ENCODE results near the gene METAP1D.

The METAP1D gene

GRCh38 chr2:172088245-172089004 lies 88.7 kb downstream of the METAP1D start:
- Histone ChIP-seq H3K4me3 (ENCODE audit: insufficient read depth, low read length, poor library complexity, severe bottlenecking) (no peak overlapping the region), H2AFZ (ENCODE audit: low read depth, low read length, severe bottlenecking) (no peak overlapping the region), H3K27ac (ENCODE audit: low read depth, low read length) (no peak overlapping the region), H3K27me3 (ENCODE audit: low read length) (no peaks in the 10 kb centered on the region), H3K79me2 (ENCODE audit: insufficient read depth, low read length) (no peaks in the 10 kb centered on the region), H3K4me2 (ENCODE audit: low read depth, low read length, poor library complexity, severe bottlenecking) (no peak overlapping the region), H3K9ac (ENCODE audit: low read length) (no peak overlapping the region), H3F3A (ENCODE audit: insufficient read depth) (no peaks in the 10 kb centered on the region), H3K9me2 (replicated peaks; ENCODE audit: insufficient read depth, low read length) (no peaks in the 10 kb centered on the region), H3K36me3 (ENCODE audit: low read length) (no peaks in the 10 kb centered on the region), H3K9me3 (ENCODE audit: insufficient read depth, low read length) (no peaks in the 10 kb centered on the region), H4K20me1 (ENCODE audit: low read depth, low read length) (no peaks in the 10 kb centered on the region)
- no peak for TF ChIP-seq EZH2phosphoT487 (conservative IDR thresholded peaks at IDR 0.05; ENCODE audit: low read length)
- TF ChIP-seq, protein P1, sequence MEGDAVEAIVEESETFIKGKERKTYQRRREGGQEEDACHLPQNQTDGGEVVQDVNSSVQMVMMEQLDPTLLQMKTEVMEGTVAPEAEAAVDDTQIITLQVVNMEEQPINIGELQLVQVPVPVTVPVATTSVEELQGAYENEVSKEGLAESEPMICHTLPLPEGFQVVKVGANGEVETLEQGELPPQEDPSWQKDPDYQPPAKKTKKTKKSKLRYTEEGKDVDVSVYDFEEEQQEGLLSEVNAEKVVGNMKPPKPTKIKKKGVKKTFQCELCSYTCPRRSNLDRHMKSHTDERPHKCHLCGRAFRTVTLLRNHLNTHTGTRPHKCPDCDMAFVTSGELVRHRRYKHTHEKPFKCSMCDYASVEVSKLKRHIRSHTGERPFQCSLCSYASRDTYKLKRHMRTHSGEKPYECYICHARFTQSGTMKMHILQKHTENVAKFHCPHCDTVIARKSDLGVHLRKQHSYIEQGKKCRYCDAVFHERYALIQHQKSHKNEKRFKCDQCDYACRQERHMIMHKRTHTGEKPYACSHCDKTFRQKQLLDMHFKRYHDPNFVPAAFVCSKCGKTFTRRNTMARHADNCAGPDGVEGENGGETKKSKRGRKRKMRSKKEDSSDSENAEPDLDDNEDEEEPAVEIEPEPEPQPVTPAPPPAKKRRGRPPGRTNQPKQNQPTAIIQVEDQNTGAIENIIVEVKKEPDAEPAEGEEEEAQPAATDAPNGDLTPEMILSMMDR (IDR thresholded peaks at IDR 0.05; ENCODE audit: insufficient read depth, low read length, poor library complexity, severe bottlenecking): no peak

DNA sequence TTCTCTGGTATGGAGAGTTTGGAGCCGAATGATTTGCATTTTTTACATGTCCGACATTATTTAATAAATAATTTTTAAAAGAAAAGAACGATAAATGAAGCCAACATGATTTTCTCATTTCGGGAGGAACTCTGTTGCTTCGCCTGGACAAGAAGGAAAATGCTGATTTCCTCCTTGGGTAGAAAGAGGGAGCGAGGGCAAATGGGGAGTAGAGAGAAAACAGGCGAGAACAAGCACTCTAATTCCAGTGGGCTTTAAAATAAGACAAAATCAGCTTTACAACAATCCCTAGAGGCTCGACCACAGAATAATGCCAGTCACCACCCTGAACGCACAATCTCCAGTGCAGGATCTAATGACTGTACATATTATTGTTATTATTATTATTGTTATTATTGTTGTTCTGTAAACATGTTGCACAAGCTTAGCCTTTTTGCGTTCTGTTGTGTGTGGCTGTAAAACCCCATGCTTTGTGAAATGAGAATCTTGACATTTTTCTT lies 89.3 kb downstream of the METAP1D start:
- H3K9ac ChIP-seq (ENCODE audit: low read length): no peak overlapping the region
- no peak overlapping the region for H2AFZ ChIP-seq (ENCODE audit: low read depth, low read length, severe bottlenecking)
- TF ChIP-seq EZH2phosphoT487 (conservative IDR thresholded peaks at IDR 0.05; ENCODE audit: low read length): no peak
- TF ChIP-seq, protein P1 (IDR thresholded peaks at IDR 0.05; ENCODE audit: insufficient read depth, low read length, poor library complexity, severe bottlenecking): no peak
- no peaks in the 10 kb centered on the region for H4K20me1 ChIP-seq (ENCODE audit: low read depth, low read length)
- no peaks in the 10 kb centered on the region for H3K9me2 ChIP-seq (replicated peaks; ENCODE audit: insufficient read depth, low read length)
- no peaks in the 10 kb centered on the region for H3K27me3 ChIP-seq (ENCODE audit: low read length)
- no peak overlapping the region for H3K4me2 ChIP-seq (ENCODE audit: low read depth, low read length, poor library complexity, severe bottlenecking)
- no peak overlapping the region for H3K27ac ChIP-seq (ENCODE audit: low read depth, low read length)
- no peaks in the 10 kb centered on the region for H3K79me2 ChIP-seq (ENCODE audit: insufficient read depth, low read length)
- no peaks in the 10 kb centered on the region for H3F3A ChIP-seq (ENCODE audit: insufficient read depth)
- H3K4me3 ChIP-seq (ENCODE audit: insufficient read depth, low read length, poor library complexity, severe bottlenecking): no peak overlapping the region
- no peaks in the 10 kb centered on the region for H3K36me3 ChIP-seq (ENCODE audit: low read length)
- H3K9me3 ChIP-seq (ENCODE audit: insufficient read depth, low read length): no peaks in the 10 kb centered on the region

GRCh38 chr2:172089633-172090032 lies 89.9 kb downstream of the METAP1D start:
- Histone ChIP-seq H3K27ac (ENCODE audit: low read depth, low read length) (no peak overlapping the region), H3K4me2 (ENCODE audit: low read depth, low read length, poor library complexity, severe bottlenecking) (no peak overlapping the region), H3K9me2 (replicated peaks; ENCODE audit: insufficient read depth, low read length) (no peaks in the 10 kb centered on the region), H3K9me3 (ENCODE audit: insufficient read depth, low read length) (no peaks in the 10 kb centered on the region), H3F3A (ENCODE audit: insufficient read depth) (no peaks in the 10 kb centered on the region), H3K79me2 (ENCODE audit: insufficient read depth, low read length) (no peaks in the 10 kb centered on the region), H3K4me3 (ENCODE audit: insufficient read depth, low read length, poor library complexity, severe bottlenecking) (no peak overlapping the region), H2AFZ (ENCODE audit: low read depth, low read length, severe bottlenecking) (no peak overlapping the region), H4K20me1 (ENCODE audit: low read depth, low read length) (no peaks in the 10 kb centered on the region), H3K9ac (ENCODE audit: low read length) (no peak overlapping the region), H3K27me3 (ENCODE audit: low read length) (no peaks in the 10 kb centered on the region), H3K36me3 (ENCODE audit: low read length) (no peaks in the 10 kb centered on the region)
- TF ChIP-seq, protein P1 (IDR thresholded peaks at IDR 0.05; ENCODE audit: insufficient read depth, low read length, poor library complexity, severe bottlenecking): no peak
- no peak for TF ChIP-seq EZH2phosphoT487 (conservative IDR thresholded peaks at IDR 0.05; ENCODE audit: low read length)
